ENCODE data around the gene TFF3.

GRCh38 chr21:42347601-42348327 is 32.6 kb upstream of the TFF3 start:
- no peak for TF ChIP-seq CTCF (IDR thresholded peaks at IDR 0.05; ENCODE audit: low read depth, low read length)
- no peak for TF ChIP-seq MAX (IDR thresholded peaks at IDR 0.05; ENCODE audit: low read depth, low read length)
- TF ChIP-seq POLR2A (IDR thresholded peaks at IDR 0.05; ENCODE audit: extremely low read depth, insufficient read length) = no peak
